Fibroblast of skin of abdomen (primary cell): ENCODE measurements around the gene MID1.
A peak's percentile ranks its signal among the peaks of the same experiment; 100 is the strongest.

ENCODE experiments used
- DNase-seq: peaks from one replicate; pipeline ENCODE4 v3.0.0-alpha.2; 2013

The MID1 gene

DNA sequence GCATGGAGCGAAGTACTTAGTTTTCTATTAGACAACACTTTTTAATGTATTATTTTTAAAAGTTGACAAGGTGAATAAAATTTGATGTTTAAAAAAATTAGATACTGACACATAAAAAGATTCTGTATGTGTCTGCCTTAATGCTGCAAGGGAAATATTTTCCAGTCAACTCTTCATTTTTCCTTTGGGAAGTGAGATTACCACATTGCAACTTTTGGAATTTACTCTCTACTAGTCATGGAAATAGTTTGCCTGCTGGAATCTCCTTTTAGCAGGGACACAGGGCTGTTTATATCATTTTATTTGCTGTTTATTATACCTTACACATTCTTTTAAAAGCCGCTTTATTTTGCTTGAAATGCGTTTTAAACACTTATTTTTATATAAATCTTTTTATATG is 135.1 kb downstream of the MID1 start:
- DNase-seq: peak; percentile 39

DNA sequence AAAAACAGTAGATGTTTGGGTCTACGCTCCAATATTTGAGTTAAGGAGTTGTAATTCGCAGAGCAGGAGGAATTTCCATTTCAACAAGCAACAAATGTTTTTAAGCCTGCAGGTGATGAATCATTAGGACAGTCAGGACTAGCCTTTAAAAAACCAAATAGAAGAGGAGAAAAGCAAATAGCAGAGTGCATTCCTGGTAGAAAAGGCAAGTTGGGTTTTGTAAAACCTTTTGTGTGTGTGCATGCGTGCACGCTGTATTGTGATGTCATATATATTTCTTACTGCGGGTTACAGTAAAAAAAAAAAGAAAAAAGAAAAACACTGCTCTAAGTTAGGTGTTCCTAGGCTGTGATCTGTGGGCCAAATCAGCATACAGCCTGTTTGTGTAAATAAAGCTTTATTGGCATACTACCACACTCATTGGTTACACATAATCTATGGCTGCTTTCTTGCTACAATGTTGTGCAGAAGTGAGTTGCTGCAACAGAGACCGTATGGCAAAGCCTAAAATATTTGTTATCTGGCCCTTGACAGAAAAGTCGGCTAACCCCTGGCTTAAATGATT is 135.6 kb downstream of the MID1 start:
- no peak for DNase-seq

DNA sequence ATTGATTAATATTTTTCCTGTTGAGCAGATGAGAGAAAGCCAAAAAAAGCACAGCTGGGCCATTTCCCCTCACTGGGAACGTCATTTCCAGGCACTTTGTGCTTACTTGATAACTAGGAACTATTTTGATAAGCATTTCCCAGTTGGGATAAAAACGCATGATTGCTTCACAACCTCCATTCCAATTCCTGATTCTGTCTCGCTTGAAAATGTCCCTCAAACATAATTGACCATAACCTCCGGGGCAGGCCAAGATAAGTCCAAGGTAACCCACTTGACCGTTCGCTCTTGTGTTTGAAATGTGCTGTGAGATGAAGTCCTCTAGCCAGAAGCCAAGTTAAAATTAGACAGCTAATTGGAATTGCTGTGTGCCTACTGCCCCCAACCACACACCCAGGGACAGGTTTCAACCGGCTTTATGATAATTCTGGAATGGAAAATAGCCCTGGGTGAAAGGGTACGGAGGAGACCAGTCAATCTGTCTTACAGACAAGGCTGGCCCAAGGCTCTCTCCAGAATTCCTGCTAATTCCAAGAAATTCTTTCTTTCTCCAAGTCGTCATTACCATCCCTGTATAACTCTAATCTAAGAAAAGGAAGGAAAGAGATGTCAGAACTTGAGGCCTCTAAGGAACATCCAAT is 137.1 kb downstream of the MID1 start:
- no peak for DNase-seq

DNA sequence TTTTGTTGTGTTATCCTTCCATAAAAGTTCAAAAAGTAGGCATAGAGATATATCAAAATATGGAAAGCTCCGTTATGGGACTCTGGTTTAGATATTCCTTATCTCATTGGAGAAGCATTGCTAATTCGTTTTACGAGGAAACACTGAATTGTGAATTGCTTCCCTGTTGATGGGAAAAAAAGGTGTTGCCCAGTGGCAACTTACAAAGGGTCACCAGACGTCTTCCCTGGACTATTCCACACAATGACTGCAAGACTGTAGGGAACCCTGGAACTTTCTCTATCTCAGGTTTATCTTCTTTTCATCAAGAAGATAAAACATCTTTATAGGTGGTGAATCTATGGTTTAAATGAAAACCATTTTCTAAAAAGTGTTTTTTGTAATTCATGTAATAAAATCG is 137.7 kb downstream of the MID1 start:
- no peak for DNase-seq

DNA sequence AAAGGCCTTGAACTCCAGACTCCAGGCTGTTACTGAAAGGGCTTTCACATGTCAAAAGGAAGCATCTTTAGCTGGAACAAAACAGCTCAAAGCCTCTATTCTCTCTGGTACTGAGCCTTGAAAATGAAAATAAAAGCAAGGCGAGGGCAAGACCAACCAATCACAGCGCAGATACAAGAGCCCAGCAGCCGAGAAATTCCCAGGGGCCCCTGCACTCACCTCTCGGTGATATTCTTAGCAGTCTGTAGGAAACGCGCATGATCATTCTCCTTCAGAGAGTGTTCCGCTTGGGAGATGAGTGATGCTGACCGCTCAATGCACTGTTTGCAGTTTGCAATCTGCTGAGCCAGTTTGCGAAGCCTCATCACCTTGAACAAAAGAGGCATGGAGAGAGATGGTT is 138.1 kb downstream of the MID1 start:
- DNase-seq: no peak

DNA sequence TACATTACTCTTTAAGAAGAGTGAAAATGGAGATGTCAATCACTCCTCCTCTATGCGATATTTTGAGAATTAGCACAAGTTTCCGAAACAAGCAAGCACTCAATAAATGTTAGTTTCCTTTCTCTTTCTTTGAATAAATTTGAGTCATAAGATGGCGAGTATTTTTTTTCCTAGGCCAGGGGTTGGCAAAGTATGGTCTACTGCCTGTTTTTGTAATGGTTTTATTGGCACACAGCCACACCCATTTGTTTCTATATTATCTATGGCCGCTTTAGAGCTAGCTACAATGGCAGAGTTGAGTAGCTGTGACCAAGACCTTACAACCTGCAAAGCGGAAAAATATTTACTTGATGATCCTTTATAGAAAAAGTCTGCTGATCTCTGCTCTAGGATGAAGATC is 139.5 kb downstream of the MID1 start:
- DNase-seq: no peak

DNA sequence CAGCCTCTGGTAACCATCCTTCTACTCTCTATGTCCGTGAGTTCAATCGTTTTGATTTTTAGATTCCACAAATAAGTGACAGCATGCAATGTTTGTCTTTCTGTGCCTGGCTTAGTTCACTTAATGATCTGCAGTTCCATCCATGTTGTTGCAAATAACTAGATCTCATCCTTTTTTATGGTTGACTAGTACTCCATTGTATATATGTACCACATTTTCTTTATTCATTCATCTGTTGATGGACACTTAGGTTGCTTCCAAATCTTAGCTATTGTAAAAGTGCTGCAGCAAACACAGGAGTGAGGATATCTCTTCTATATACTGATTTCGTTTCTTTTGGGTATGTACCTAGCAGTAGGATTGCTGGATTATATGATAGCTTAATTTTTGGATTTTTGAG is 140.9 kb downstream of the MID1 start:
- DNase-seq: no peak

DNA sequence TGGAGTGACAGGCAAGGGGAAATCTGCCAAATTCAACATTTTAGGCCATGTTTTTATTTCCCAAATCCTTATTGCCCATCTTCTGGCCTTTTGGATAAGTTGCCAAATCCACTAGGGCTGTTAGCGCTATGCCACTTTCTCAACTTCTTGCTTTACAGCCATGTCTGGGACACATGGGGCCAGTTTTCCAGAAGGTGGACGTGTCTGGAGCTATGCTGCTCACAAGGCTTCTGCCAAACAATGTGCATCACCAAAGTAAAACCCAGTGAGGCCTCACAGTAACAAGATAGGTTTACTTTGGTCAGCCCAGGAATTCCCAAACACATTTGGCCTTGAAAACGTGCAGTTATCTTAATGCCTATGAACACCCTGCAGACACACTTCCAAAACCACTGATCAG is 142.9 kb downstream of the MID1 start:
- DNase-seq: no peak

DNA sequence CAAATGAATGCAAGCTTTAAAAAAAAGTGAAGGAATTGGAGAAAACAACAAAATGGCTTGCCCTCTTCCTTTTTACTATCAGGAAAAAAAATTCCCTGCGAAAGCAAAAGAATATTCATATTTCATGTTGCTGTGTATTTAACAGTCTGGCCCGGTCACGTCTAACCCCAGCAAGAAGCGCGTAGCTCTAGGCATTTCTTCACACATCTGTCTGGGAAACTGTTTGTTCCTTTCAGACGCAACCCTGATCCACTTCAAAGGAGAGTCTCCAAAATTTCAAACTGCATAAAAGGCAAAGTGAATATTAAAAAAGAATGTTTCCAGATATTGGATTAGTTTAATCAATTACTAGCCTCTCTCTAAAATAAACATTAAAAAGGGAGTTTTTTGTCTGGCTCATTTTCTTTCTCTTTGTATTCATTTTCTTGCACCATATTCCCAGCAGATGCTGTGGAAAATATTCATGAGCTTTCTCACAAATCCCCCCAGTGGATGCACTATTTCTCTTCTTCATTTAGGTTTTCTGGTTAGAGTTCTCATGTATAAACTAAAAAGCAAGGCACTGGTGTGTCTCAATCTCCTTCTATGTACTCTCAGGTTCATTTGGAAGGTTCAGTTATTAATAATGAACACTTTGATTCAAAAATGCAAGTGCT is 145.3 kb downstream of the MID1 start:
- DNase-seq: no peak

DNA sequence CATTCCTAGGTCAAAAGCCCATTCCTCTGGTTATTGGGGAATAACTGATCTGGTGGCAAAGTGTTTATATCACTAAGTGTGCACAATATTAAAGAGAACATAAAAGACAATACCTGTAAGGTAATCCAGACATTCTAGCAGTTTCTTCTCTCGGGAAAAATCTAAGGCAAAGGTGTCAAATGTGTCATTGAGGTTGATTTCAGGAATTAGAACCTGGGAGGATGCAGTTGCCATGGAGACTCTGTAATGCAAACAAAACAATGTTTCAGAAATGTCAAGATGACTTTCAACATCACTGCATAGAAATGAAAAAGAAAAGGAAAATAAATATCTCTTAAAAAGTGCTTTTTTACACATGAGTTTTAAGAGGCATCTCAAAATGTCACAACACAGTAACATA is 145.9 kb downstream of the MID1 start:
- DNase-seq: no peak

DNA sequence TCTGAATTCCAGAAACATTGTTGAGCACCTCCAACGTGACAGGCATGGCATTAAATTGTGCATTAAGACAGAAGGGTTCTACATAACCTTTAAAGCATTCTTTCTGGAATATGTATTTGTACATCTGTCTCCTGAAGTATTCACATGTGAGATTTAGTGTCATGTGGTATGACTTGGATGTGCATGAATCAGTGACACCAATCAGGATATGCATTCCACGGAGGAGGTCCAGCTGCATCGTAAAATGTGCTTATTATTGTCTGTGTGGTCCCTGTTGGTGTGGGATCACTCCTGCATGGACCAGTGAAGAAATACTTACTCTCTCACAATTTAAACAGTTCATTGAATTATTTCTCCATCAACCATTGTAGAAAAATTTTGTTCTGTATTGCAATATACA is 149.0 kb downstream of the MID1 start:
- peak; percentile 64 for DNase-seq

DNA sequence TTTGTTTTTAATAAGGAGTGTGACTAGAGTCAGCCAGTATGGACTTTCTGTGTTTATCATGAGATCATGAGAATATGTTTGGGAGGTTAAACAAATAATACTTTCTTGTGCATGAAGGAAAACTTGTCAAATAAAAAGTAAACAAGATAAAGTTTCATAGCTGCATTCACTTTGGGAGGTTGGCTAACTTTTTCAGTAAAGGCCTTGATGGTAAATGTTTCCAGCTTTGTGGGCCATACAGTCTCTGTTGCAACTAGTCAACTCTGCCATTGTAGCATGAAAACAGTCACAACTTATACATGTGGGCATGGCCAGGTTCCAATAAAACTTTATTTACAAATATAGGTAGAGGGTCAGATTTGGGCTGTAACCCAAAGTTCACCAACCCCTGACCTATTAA is 150.4 kb downstream of the MID1 start:
- no peak for DNase-seq

DNA sequence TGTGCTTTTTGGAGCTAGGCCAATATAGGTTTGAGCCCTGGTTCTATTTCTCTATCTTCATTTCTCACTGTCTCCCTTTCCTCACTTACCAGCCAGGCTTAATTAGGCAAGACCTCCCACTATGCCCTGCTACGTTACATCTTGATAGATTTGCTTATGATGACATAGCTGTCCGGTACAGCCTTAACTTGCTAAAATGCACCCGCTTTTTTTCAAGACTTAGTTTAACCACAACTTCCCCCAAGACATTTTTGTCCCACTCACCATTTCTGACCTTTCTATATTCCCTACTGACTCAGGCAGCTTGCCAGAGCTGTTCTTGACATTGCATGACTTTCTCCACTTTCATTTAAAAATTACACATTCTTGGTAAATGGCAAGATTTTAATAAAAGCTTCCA is 152.6 kb downstream of the MID1 start:
- peak; percentile 66 for DNase-seq

DNA sequence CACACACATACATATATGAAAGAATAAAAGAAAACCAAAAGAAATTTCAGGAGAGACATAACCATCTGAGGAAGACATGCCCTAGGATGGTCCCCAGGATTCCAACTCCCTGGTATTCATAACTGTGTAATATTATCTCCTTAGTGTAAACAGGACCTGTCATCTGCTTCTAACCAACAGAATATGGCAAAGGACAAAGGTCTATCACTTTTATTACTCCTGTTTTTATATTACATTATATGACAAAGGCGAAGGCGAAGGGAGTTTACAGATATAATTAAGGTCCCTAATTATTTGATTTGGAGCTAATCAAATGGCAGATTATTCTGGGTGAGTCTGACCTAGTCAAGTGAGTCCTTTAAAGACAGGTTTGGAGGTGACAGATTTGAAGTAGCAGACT is 155.1 kb downstream of the MID1 start:
- no peak for DNase-seq

DNA sequence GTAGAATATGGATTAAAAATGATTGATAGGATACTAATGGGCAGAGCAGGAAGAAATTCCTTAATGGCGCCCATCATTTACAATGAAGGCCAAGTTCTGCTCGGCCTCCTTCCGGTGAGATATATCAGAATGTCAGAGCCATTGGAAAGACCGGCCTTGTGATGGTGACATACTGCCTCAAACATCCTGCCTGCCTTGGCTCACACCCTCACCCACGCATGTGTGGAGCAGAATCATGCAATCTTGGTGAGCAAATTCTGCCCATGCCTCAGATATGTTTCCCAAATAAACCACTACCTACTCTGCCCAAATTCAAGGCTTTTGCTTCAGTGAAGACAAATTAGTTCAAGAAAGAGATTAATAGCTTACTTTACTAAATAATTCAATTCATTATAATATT is 163.3 kb downstream of the MID1 start:
- no peak for DNase-seq

DNA sequence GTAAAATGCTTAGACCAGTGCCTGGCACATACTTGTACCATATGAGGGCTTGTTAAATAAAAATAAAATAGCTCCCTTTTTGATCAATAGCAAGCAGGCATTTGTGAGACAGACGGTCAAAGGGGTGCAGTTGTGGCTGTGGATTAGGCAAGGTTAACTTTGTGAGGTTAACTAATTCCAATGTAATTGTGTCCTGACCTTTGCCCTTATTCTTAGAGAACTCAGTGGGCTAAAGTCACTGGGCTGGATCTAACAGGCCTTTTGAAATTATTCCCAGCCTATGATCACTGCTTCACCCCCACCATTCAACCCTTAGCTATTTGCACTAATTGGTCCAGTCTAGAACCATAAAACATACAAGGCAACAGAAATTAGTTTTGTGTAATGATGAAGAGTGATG is 166.4 kb downstream of the MID1 start:
- no peak for DNase-seq

DNA sequence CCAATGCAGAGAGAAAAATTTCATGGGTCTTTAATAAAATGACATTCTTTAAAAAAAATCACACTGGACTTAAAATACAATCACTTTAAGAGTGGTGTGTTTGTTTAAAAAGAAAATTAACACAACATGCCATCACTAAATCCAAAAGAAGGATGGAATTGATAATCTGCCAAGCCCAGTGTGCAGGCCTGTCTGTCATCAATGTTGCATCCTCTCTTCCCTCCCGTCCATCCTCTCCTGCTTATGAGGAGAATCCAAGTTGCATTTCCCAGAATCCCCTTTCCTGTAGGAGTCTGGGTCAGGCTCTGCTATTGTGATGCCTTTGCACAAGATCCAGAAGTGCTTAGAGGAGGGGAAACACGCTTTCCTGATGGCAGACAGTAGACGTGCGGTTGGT is 169.4 kb downstream of the MID1 start:
- DNase-seq: peak; percentile 72

DNA sequence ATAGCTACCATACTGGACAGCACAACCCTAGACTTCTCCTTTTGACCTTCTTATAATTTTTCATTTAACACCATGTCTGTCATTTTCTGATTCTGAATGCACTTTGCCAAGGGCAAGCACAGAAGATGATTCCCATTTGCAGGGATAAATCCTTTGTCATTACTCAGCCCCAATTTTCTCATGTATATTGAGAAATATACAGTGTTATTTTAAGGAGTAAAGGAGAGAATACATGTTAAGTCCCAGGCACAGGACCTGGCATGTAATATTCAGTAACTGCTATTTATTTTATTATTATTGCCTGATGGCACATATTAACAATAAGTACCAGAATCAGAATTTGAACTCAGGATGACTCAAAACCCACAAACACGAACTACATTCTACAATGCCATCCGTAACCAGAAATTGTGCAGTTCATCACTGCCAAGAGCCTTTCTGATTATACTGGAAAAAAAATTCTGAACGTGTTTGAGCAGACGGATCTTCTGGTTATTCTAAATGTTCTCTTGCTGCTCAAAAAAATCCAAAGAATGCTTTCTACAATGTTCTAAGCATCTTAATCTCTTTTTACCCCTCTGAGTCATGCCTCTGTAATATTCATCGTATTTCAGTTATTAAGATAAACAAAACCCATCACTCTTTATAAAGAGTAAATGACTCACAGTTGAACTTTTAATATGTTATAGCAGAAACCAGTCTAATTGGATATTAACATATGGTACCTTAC is 170.0 kb downstream of the MID1 start:
- DNase-seq: peak; percentile 88

DNA sequence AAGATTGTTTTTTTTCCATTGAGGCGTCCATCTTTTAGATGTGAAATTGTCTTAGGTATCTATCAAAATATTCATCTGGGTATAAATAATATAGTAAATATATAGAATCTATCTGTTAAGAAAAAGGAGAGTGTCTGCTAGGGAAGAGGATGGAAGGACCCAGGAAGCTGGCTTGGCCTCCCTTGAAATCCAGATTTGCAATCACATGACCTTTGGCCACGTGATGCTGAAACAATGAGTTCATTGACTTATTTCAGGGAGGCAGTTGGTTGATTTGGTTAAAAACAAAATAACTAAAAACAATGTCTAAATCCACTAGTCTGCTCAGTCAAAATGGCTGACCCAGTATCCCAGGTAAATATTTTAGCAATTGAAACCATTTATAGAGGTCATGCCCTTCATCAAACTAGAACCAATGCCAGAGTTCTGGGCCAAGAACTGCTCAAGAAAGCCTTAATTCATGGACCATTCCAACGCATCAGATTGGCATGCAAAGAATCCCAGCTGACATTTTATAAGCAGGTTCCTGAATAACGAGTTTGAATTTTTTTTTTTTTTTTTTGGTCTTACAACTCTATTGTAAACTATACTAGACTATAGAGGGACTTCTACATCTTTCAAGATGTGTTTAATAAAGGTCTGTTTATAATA is 172.7 kb downstream of the MID1 start:
- DNase-seq: peak; percentile 56

DNA sequence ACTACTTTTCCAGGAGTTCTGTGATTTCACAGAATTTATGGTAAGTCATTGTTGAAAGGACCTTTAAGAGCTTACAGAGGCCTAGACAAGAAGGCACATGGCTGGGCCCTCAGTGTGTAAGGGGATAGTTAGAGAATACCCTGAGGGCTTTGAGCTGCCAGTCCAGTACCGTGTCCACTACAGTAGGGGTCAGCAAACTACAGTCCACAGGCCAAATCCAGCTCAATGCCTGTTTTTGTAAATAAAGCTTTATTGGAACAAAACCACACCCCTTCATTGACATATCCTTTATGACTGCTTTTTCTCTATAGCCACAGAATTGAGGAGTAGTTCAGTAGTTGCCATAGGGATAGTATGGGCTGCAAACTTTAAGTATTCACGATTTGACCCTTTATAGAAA is 176.2 kb downstream of the MID1 start:
- DNase-seq: no peak

DNA sequence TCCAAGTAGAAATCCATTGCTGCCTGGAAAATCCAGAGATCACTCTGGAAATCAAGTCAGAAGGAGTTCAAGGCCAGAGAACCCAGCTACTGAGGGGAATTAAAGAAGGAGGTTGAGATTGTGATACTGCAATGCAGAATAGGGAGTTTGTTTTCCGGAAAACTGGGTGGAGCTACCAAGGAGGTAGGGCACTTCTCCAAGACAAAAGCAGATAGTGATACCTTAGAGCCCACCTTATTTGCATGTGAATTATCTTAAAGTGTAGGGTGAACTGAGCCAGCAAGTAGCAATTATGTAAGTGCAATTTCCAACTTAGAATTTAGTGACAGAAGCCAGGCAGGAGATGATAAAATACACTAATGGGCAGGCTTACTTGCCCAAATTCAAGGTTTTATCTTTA is 178.9 kb downstream of the MID1 start:
- no peak for DNase-seq

DNA sequence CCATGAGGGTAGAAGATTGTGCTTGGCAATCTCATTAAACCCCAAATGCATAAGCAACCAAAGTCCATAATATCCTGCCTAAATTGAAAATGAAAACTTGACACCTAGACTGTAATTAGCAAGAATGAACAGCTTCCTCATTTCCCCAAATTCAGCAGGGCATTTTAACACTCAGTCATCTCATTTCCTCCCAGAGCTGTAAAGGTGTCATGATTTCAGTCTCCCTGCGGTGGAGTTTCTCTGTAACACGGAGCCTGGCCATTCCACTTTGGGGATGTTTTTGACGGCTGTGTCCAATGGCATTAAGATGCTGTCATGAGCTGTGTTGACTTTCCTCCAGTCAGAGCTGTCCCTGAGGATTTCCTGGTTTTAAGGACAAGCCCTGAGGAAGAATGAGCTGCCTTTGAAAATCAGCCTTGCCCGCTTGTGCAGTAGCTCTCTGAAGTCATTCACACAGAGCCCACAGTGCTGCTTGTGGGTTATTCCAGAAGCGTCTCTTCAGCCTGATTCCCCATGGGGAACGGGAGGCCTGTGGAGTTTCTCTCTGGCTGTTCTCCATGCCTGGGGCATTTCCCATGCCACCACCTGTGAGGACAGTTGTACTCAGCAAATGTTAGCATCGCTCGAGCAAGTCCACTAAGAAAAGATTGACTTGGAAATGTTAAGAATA is 187.0 kb downstream of the MID1 start:
- DNase-seq: no peak

DNA sequence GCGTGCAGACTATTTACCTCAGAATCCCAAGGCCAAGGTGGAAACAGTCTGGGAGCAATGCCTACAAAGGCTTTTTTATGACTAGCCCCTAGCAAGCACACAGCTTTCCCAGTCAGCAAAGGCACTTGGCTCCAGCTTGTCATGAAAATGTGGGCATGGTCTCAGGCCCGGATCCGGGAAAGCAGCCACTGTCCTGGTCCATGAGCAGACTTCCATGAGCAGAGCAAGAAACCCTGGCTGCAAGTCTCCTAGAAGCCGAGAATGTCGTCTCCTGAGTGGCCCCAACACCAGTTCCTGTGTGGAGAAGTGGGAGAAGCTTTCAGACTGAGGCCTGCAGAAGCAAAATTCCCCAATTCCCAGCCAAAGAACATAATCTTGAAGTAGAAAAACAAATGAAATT is 190.5 kb downstream of the MID1 start:
- no peak for DNase-seq
